Pons (tissue), 1 donor: ENCODE measurements around the gene RPS19.
A peak's percentile ranks its signal among the peaks of the same experiment; 100 is the strongest.
"Not testable (repeated sequence)": the region's sequence is repeated elsewhere in the genome, so short reads cannot be mapped to it uniquely, and the experiment has no call there.

Source experiments
- DNase-seq: peaks from one replicate; pipeline ENCODE4 v3.0.0-alpha.2; 2016; ENCODE audit warnings: low spot score

RPS19 gene

GRCh38 chr19:41860419-41861115, 512 bp downstream of the RPS19 start:
- no peak for DNase-seq

DNA sequence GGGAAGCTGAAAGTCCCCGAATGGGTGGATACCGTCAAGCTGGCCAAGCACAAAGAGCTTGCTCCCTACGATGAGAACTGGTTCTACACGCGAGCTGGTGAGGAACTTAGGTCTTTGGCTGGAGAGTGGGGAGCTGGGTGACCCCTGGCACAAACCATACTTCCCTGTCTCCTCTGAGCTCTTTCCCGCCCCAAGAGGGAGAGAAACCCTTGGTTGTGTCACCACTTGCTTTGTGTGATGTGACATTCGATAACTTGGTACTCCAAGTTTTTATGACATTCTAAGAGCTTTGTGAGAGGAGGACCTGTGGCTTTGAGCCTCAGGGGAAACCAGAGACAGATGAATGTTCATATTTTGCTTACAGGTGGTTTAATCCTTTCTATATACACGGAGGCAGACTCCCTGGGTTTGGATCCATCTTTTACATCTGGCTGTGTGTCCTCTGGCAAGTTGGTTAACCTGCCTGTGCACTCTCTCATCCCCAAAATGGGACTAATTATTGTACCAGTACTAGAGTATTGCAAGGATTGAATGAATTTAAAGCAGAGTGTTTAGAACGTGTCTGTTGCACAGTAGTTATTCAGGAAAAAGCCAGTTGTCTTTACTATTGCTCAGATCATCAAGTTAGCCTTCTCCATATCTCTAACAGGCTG, 1.2 kb downstream of the RPS19 start:
- no peak for DNase-seq

DNA sequence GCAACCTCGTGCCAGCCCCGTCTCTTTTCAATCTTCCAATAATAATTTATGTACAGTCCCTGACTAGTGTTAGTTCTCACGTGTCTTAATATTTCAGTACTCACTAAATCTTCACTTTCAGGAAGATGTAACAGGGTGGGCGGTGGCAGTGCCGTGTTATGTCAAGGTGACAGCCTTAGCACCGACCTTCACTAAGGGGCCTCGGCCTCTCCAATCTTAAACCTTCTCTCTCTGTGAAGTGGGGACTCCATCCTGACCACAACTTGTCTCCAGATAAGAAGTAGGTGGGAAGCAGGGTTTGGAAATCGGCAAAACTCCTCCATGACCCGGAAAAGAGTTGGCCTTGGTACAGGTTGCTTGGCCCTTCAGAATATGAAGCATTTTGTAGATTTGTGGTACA, 1.8 kb downstream of the RPS19 start:
- DNase-seq, result no peak

DNA sequence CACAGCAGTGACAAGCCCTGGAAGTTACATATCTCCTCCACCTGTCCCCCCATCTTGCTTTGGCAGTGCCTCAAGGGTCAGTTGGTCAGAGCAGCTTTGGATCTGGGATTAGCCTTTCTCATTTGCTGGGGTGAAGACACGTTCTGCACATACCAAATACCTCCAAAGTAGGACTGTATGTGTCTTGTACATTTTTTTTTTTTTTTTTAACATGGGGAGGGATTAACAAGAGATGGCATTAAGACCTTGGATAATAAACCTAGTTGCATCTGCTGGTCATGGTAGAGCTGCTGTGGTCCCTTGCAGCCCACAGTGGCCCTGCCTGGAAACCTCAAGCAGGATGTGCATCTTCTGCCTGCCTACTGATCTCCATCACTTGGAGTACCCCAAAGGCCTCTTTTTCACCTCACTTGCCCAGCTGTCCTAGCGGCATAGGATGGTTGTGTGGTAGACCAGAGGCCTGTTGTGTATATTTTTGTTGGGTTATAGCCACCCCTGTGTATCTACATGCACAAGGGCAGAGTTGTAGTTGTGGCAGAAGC, 2.5 kb downstream of the RPS19 start:
- no peak for DNase-seq

- peak; percentile 17 for DNase-seq
Observed at GRCh38 chr19:41863209-41863931, 3.3 kb downstream of the RPS19 start.

DNA sequence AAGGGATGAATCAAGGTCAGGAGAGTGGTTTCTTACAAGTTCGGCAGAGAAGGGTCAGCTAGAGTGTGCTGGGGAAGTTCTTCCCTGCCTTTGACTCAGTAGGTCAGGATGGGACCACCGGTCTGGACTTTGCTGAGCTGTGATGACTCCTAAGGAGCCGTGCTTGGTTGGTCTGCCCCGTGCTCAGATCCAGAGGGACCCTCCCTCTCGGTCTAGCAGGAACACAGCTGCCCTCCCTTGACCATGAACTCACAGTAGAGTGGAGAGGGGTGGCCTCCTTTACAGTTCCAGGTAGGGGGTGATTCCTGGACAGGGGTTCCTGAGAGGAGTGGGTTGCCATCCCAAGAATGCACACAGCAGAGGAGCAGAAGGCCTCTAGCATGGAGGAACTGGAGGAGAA, 4.3 kb downstream of the RPS19 start:
- no peak for DNase-seq

DNA sequence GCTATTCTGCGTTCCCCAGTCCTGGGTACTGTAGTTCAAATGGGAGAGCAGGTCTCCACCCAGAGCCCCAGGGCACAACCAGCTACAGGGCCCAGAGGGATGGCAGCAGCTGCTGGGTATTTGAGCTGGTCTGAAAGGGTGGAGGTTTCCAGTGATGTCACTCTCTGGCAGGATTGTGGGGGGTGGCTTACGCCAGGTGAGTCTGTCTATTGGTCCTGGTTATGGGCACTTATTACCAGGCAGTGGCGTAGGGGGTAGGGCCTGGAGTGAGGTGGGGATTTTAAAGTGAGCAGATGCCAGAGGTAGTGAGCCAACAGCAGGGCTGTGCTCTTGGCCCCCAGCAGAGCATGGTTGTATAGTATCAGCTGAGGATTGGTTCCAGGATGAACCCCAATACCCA, 6.2 kb downstream of the RPS19 start:
- no peak for DNase-seq

- no peak for DNase-seq
Observed at GRCh38 chr19:41868120-41868988, 8.3 kb downstream of the RPS19 start.

GRCh38 chr19:41868989-41869300, 8.9 kb downstream of the RPS19 start:
- no peak for DNase-seq

DNA sequence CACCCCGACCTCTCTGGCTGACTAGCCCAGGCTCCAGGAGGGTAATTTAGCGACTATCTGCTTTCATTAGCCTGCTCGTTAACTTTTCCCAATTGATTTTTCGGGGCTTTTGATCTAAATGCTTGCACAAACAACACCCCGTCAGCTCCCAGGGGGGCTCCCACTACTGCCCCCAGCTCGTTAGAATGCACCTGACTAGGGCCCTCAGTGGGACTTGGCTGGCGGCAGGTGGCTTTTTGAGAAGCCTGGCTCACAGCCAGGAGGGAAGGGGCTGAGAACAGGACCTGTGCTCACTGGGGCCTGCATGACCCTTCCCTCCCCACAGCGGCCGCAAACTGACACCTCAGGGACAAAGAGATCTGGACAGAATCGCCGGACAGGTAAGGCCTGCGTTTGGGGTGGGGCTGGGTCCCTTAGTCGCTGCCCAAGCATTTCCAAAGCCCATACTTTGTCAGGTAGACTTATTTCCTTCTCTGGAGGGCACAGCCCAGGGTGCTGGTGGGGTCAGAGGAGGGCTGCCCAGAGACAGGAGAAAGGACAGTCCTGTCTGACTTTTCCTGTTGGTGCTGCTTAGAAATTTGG, 9.4 kb downstream of the RPS19 start:
- no peak for DNase-seq

DNA sequence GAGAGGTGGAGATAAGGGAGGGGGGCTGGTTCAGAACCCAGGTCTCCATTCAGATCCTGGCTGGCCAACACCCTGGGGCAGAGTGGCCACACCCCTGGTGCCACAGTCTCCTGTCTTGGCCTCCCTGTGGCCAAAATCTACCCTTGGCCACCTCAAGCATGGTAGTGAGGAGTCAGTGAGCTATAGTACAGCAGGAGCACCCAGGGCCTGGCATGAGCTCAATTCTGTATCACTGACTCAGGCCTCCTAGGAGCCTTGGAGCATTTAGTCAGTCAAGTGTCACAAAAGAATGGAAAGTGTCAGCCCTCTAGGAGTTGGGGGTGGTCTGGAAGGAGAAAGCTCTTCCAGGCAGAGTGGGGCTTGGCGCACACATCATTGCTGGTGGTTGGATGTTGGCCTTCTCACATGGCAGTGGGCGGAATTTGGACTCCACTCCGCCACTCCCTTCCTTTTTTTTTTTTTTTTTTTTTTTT, 10.4 kb downstream of the RPS19 start:
- DNase-seq, result no peak

GRCh38 chr19:41871573-41872383, 11.7 kb downstream of the RPS19 start:
- DNase-seq, result no peak

DNA sequence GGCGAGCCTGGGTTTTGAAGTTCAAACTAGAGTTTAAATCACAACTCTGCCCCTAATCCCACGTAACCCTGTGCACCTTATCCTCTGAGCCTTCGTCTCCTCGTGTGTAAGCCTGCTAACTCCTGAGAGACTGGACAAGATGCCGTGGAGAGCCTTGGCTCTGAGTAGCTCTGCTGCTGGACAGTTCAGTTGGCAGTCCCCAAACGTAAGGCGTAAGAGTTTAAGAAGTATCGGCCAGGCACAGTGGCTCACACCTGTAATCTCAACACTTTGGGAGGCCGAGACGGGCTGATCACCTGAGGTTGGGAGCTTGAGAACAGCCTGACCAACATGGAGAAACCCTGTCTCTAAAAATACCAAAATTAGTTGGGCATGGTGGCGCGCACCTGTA, 12.3 kb downstream of the RPS19 start:
- no peak for DNase-seq

GRCh38 chr19:41872775-41873647, 13.0 kb downstream of the RPS19 start:
- peak; percentile 54 for DNase-seq

- DNase-seq, result not testable (repeated sequence)
Observed at GRCh38 chr19:41875973-41876372, 15.9 kb downstream of the RPS19 start.

DNA sequence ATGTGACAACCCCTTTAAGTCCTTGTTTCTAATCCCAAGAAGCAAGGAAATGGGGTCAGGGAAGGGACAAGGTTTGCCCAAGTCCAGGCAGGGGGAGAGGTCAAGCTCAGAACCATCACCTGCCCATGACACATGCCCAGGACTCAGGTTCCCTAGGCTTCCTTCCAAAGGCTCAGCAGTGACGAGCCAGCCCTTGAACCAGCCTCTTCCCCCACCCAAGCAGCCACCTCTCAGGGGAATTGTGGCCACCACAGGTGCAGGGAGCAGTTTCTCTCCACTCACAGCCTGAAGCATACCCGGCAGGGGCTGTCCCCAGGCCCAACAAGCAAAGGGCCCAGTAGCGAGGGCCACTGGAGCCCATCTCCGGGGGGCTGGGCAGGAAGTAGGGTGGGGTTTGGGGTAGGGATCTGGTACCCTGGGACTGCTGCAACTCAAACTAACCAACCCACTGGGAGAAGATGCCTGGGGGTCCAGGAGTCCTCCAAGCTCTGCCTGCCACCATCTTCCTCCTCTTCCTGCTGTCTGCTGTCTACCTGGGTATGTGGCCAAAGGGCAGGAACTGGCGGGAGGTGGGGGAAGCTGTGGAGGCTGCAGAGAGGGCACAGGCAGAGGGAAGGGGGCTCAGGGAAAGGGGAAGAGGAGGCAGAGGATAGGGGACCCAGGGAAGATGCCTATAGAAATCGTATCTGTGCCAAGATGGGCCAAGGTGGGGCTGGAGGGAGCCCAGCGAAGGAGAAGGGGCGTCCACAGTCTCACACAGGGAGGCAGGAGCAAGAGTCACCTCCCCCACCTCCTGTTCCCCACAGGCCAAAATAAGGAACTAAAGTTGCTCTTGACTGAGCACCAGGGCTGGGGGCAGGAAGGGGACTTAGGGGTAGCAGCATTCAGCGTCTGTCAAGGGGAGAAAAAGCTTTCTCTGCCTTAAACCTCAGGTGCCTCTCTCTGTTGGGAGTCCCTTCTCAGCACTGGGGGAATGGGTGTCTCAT, 17.1 kb downstream of the RPS19 start, which contains the start of gene CD79A:
Gene CD79A (plus strand): TSS at position 433 of the 986 bp plus-strand sequence. CDS start 26 bp downstream, at position 459.
- no peak for DNase-seq

- DNase-seq, result no peak
Observed at GRCh38 chr19:41877916-41878905, 18.2 kb downstream of the RPS19 start.
